HCT116 (cell line): ENCODE results near the gene LSMEM2. TPM values are rescaled to one million over a fixed set of nuclear protein-coding genes. Genes with fewer than 3 reads are reported as not detected.
A peak's percentile ranks its signal among the peaks of the same experiment; 100 is the strongest.

Source experiments
- ATAC-seq: fragments of 200-7000 bp; cut with Tn5 transposase; 2 replicates; pipeline ENCODE4 v1.9.1; 2020; ENCODE audit warnings: mild to moderate bottlenecking, moderate library complexity
- BruUV-seq: library from RNA; stranded (reverse); fragments of 400-500 nt; replicated peaks from 2 replicates; lab custom pipeline; 2021; lab: Mats Ljungman, UMichigan
- CTCF ChIA-PET: fragments of 300-600 bp; sonication (Branson Sonifier 250); formaldehyde crosslinking; loops from one replicate; lab custom pipeline; 2021; ENCODE audit warnings: antibody characterized with exemption; lab: Charles Lee
- POLR2A ChIA-PET: fragments of 300-600, 350-600 bp; sonication (Branson Sonifier 250); formaldehyde crosslinking; loops from one replicate; lab custom pipeline; 2021; ENCODE audit warnings: antibody characterized with exemption; lab: Charles Lee
- RAD21 ChIA-PET, 2 experiments: fragments of 300-600 bp; sonication (Branson Sonifier 250); formaldehyde crosslinking; loops; one replicate each; lab custom pipeline; 2023; ENCODE audit warnings: low total read pairs in 2 of 2; ENCODE audit not compliant: uncharacterized antibody in 2 of 2, unreplicated experiment in 2 of 2, low non-redundant PET in 1 of 2; lab: Charles Lee
- DNase-seq: peaks from one replicate; pipeline ENCODE4 v3.0.0-alpha.2; 2010; ENCODE audit warnings: low read depth, low spot score
- H2AFZ ChIP-seq: fragments of 200-600 bp; shearing (Covaris generic), sonication (generic); 2 replicates; pipeline ENCODE4 v1.6.1; 2017; ENCODE audit warnings: low read depth, mixed run types, mixed read lengths, antibody characterized with exemption, low read length; ENCODE audit not compliant: poor library complexity, severe bottlenecking
- H3K27ac ChIP-seq: 2 replicates; pipeline ENCODE4 v1.5.1; 2012; ENCODE audit warnings: low read depth, low read length
- H3K27me3 ChIP-seq: fragments of 200-600 bp; sonication (generic); 2 replicates; pipeline ENCODE4 v1.6.1; 2016; ENCODE audit warnings: mixed run types, low read length, mixed read lengths; ENCODE audit not compliant: insufficient read depth
- H3K36me3 ChIP-seq, 2 experiments: fragments of 200-500 bp in 1 of 2; fragments of 200-600 bp in 1 of 2; sonication (Bioruptor generic) in 1 of 2; sonication (generic) in 1 of 2; 2 replicates each; pipeline versions ENCODE4 v1.5.1 to v1.6.1; 2014 to 2016; ENCODE audit warnings: low read length in 2 of 2, inconsistent platforms in 1 of 2, mixed read lengths in 1 of 2, mixed run types in 1 of 2; ENCODE audit not compliant: insufficient read depth in 2 of 2, control insufficient read depth in 1 of 2
- H3K4me1 ChIP-seq, 2 experiments: fragments of 200-600 bp in 1 of 2; sonication (generic) in 1 of 2; 2 replicates each; pipeline versions ENCODE4 v1.5.1 to v1.6.1; 2012 to 2017; ENCODE audit warnings: low read length in 2 of 2, inconsistent platforms in 1 of 2, mild to moderate bottlenecking in 1 of 2, mixed read lengths in 1 of 2, mixed run types in 1 of 2, moderate library complexity in 1 of 2; ENCODE audit not compliant: insufficient read depth in 2 of 2, control insufficient read depth in 1 of 2
- H3K4me2 ChIP-seq: fragments of 200-600 bp; sonication (generic); 2 replicates; pipeline ENCODE4 v1.6.1; 2017; ENCODE audit warnings: mixed run types, low read length, mixed read lengths
- H3K4me3 ChIP-seq, 2 experiments: fragments of 200-600 bp in 1 of 2; sonication (generic) in 1 of 2; replicated peaks in 1 of 2; 2 replicates each; pipeline ENCODE4 v1.5.1; 2011 to 2016; ENCODE audit warnings: low read length in 2 of 2, control low read depth in 1 of 2, low read depth in 1 of 2, mild to moderate bottlenecking in 1 of 2, mixed read lengths in 1 of 2, mixed run types in 1 of 2
- H3K79me2 ChIP-seq: fragments of 200-600 bp; sonication (generic); 2 replicates; pipeline ENCODE4 v1.6.1; 2017; ENCODE audit warnings: mild to moderate bottlenecking, mixed run types, low read length, moderate library complexity, mixed read lengths; ENCODE audit not compliant: insufficient read depth
- H3K9ac ChIP-seq: fragments of 200-600 bp; sonication (generic); 2 replicates; pipeline ENCODE4 v1.6.1; 2016; ENCODE audit warnings: low read length, mixed read lengths
- H3K9me2 ChIP-seq: fragments of 200-600 bp; sonication (generic), shearing (Covaris generic); 2 replicates; pipeline ENCODE4 v1.6.1; 2017; ENCODE audit warnings: mixed run types, mild to moderate bottlenecking, moderate library complexity; ENCODE audit not compliant: insufficient read depth
- H3K9me3 ChIP-seq, 2 experiments: fragments of 200-500 bp in 1 of 2; fragments of 200-600 bp in 1 of 2; sonication (Bioruptor generic) in 1 of 2; sonication (generic) in 1 of 2; 2 replicates each; pipeline ENCODE4 v1.6.1; 2014 to 2017; ENCODE audit warnings: low read length in 2 of 2, mixed read lengths in 2 of 2, inconsistent platforms in 1 of 2, low read depth in 1 of 2, mild to moderate bottlenecking in 1 of 2, mixed run types in 1 of 2, moderate library complexity in 1 of 2; ENCODE audit not compliant: control insufficient read depth in 1 of 2, insufficient read depth in 1 of 2
- H4K20me1 ChIP-seq: fragments of 200-600 bp; sonication (generic), shearing (Covaris generic); 2 replicates; pipeline ENCODE4 v1.6.1; 2017; ENCODE audit warnings: mixed run types, mild to moderate bottlenecking, moderate library complexity; ENCODE audit not compliant: insufficient read depth
- POLR2A ChIP-seq: IDR thresholded peaks from 2 replicates; pipeline ENCODE4 v1.7.0; 2011; ENCODE audit warnings: borderline replicate concordance; ENCODE audit not compliant: insufficient read depth, insufficient read length; ENCODE audit errors: extremely low read depth
- POLR2AphosphoS5 ChIP-seq: IDR thresholded peaks from 2 replicates; pipeline ENCODE4 v1.6.1; 2011; ENCODE audit warnings: mild to moderate bottlenecking, low read depth, low read length, moderate library complexity
- TCF7L2 ChIP-seq: IDR thresholded peaks from 2 replicates; pipeline ENCODE4 v1.7.0; 2011; ENCODE audit warnings: borderline replicate concordance, inconsistent platforms; ENCODE audit not compliant: insufficient read depth, insufficient read length; ENCODE audit errors: extremely low read depth
- ZFX ChIP-seq: fragments of 450-650 bp; IDR thresholded peaks from 2 replicates; pipeline ENCODE4 v1.6.1; 2017
- ZNF274 ChIP-seq: fragments of 200-500 bp; sonication (Bioruptor generic); IDR thresholded peaks from 2 replicates; pipeline ENCODE4 v1.6.1; 2014; ENCODE audit warnings: mild to moderate bottlenecking, low read depth, low read length, inconsistent platforms
- intact Hi-C: fragments of 100-400 bp; cut with micrococcal nuclease; formaldehyde crosslinking; loops from 2 replicates; pipeline ENCODE4 v1.10.0; 2022
- total RNA-seq: library from RNA; stranded (reverse); gene quantifications from one replicate; pipeline ENCODE4 v1.2.1, GENCODE V29; 2021; ENCODE audit not compliant: unreplicated experiment
- TF ChIP-seq, protein P1 (sequence below), 3 experiments: fragments of 200-600 bp in 1 of 3; sonication (generic) in 1 of 3; IDR thresholded peaks in 2 of 3; conservative IDR thresholded peaks in 1 of 3; 2 replicates each; pipeline ENCODE4 v1.5.1; 2012 to 2017; ENCODE audit warnings: low read depth in 2 of 3, low read length in 2 of 3, antibody characterized with exemption in 1 of 3, borderline replicate concordance in 1 of 3, control low read depth in 1 of 3, mild to moderate bottlenecking in 1 of 3, mixed read lengths in 1 of 3, mixed run types in 1 of 3, moderate library complexity in 1 of 3; ENCODE audit not compliant: insufficient read depth in 1 of 3
- TF ChIP-seq, protein P2 (sequence below): IDR thresholded peaks from 2 replicates; pipeline ENCODE4 v1.6.1; 2011; ENCODE audit warnings: mild to moderate bottlenecking, low read length, moderate library complexity; ENCODE audit not compliant: insufficient replicate concordance; ENCODE audit errors: extremely low read depth
- TF ChIP-seq, protein P3 (sequence below): IDR thresholded peaks from 2 replicates; pipeline ENCODE4 v1.6.1; 2012

Gene LSMEM2
- total RNA-seq, 1 experiment from 2014 or later = not detected

DNA sequence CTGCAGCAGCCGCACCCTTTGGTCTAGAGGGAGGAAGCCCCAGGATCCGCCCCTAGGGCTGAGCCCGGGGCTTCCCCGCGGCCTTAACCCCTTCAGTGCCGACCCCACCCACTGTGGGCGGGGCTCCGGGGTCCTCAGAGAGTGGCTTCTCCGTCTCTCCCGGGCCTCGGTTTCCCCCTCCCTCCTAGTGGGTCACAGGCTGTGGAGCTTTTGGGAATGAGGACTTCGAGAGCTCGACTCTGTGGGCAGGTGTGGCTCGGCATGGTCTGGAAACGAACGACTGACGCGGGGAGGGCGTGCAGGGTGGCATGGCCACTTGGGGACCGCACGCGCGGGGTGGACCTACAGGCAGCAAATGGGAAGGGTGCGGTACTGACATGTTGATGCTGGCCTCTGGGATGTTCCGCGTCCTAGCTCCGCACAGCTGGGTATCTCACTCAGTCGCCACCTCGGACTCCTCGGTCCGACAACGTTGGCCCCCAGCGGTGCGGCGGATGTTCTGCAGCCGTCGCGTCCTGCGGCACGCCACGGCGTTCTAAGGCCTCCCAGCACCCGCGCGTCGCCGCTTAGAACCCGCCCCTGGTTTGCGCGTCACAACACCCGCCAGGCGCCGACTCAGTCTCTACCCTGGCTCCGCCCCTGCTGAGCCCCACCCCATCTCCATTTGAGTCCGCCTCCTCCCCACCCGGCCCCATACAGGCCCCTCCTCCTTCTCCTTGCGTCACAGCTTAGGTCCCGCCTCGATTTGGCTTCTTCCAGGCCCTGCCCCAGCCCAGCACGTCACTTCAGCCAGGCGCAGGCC is 20.1 kb downstream of the LSMEM2 start, which contains the start of the genes HYAL3 and NAA80:
Gene HYAL3 (minus strand): TSS at position 570 of the 802 bp plus-strand sequence. CDS start 3,803 bp downstream, outside the sequence.
Gene NAA80 (minus strand): TSS at position 570 of the 802 bp plus-strand sequence. CDS start 1,942 bp downstream, outside the sequence.
- Histone ChIP-seq H3K9me2 (no peaks in the 10 kb centered on the region), H2AFZ (no peak within 1 kb of the TSS), H3K9me3 (no peaks in the 10 kb centered on the region), H3K4me2 (peak within 1 kb of the TSS; percentile 97), H3K9ac (peak within 1 kb of the TSS; percentile 91), H3K27me3 (no peaks in the 10 kb centered on the region), H3K4me3 (peak within 1 kb of the TSS; percentile 55 to 92), H3K36me3 (no peaks in the 10 kb centered on the region), H4K20me1 (no peaks in the 10 kb centered on the region), H3K27ac (peak within 1 kb of the TSS; percentile 73), H3K79me2 (peaks cover 3% of the 10 kb centered on the region; the same call in 1 of the 2 replicates), H3K4me1 (peaks cover 21 to 47% of the 10 kb centered on the region in 2 experiments)
- TF ChIP-seq TCF7L2 = peak; percentile 28
- peak; percentile 95 for TF ChIP-seq POLR2AphosphoS5
- no peak for TF ChIP-seq ZNF274
- TF ChIP-seq, protein P1, sequence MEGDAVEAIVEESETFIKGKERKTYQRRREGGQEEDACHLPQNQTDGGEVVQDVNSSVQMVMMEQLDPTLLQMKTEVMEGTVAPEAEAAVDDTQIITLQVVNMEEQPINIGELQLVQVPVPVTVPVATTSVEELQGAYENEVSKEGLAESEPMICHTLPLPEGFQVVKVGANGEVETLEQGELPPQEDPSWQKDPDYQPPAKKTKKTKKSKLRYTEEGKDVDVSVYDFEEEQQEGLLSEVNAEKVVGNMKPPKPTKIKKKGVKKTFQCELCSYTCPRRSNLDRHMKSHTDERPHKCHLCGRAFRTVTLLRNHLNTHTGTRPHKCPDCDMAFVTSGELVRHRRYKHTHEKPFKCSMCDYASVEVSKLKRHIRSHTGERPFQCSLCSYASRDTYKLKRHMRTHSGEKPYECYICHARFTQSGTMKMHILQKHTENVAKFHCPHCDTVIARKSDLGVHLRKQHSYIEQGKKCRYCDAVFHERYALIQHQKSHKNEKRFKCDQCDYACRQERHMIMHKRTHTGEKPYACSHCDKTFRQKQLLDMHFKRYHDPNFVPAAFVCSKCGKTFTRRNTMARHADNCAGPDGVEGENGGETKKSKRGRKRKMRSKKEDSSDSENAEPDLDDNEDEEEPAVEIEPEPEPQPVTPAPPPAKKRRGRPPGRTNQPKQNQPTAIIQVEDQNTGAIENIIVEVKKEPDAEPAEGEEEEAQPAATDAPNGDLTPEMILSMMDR (IDR thresholded peaks at IDR 0.05 in 2 of 3, conservative IDR thresholded peaks at IDR 0.05 in 1 of 3; ENCODE audit: borderline replicate concordance in 1 of 3, insufficient read depth in 1 of 3, low read depth in 2 of 3, low read length in 2 of 3) = peak in 2 of 3 experiments; percentile 11 to 30; a peak in 3 of 6 replicates
- TF ChIP-seq, protein P2, sequence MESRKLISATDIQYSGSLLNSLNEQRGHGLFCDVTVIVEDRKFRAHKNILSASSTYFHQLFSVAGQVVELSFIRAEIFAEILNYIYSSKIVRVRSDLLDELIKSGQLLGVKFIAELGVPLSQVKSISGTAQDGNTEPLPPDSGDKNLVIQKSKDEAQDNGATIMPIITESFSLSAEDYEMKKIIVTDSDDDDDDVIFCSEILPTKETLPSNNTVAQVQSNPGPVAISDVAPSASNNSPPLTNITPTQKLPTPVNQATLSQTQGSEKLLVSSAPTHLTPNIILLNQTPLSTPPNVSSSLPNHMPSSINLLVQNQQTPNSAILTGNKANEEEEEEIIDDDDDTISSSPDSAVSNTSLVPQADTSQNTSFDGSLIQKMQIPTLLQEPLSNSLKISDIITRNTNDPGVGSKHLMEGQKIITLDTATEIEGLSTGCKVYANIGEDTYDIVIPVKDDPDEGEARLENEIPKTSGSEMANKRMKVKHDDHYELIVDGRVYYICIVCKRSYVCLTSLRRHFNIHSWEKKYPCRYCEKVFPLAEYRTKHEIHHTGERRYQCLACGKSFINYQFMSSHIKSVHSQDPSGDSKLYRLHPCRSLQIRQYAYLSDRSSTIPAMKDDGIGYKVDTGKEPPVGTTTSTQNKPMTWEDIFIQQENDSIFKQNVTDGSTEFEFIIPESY = peak; percentile 40
- TF ChIP-seq ZFX = peak; percentile 34; the same call in 1 of the 2 replicates
- peak; percentile 72 for TF ChIP-seq POLR2A
- TF ChIP-seq, protein P3, sequence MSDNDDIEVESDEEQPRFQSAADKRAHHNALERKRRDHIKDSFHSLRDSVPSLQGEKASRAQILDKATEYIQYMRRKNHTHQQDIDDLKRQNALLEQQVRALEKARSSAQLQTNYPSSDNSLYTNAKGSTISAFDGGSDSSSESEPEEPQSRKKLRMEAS = no peak
- peak; percentile 83 for ATAC-seq
- intact Hi-C loops = no loop called here
- RAD21 ChIA-PET = interaction anchor here (0.5 to 1.3 kb wide), 8 partner anchors 14 to 1178 kb away, joined by 3 to 5 read pairs (median 4); no protein-coding TSS in a partner anchor
- POLR2A ChIA-PET = interaction anchor here (0.6 to 2.0 kb wide), 10 partner anchors 16 to 104 kb away, joined by 3 to 12 read pairs (median 4); partner anchors contain the start of genes GNAI2, RASSF1 and TUSC2
- DNase-seq = peak; percentile 99
- TSS peak; percentile 41 for BruUV-seq
- CTCF ChIA-PET = interaction anchor here (0.5 to 1.4 kb wide), 10 partner anchors 18 to 87 kb away, joined by 3 to 9 read pairs (median 4); partner anchors contain the start of gene TUSC2
